ENCODE measurements around the gene NFS1. TPM values are rescaled to one million over a fixed set of nuclear protein-coding genes. Genes with fewer than 3 reads are reported as not detected.

The NFS1 gene
- total RNA-seq, 2 donors from 2014 or later = 41.2 to 56.7 TPM

- peaks cover 7 to 14% of the 10 kb centered on the region in 2 donors for H3K36me3 ChIP-seq
Measured at GRCh38 chr20:35699957-35700624, 939 bp upstream of the NFS1 start.

GRCh38 chr20:35698298-35699126, 640 bp downstream of the NFS1 start:
- TF ChIP-seq CTCF (IDR thresholded peaks at IDR 0.05) (no peak), POLR2AphosphoS5 (IDR thresholded peaks at IDR 0.05) (no peak), POLR2A (IDR thresholded peaks at IDR 0.05) (no peak)
- 5% methylated on average over 28 of the region's 37 CpGs for WGBS
- Histone ChIP-seq H3K36me3 (peaks cover 0 to 9% of the 10 kb centered on the region in 2 donors), H3K4me1 (replicated peaks) (no peaks in the 10 kb centered on the region), H3K4me3 (peak overlapping the region; percentile 78 to 92), H3K27ac (peak overlapping the region; percentile 84 to 85), H3K9me3 (no peaks in the 10 kb centered on the region), H3K27me3 (replicated peaks; ENCODE audit: insufficient read depth) (no peaks in the 10 kb centered on the region)
- DNase-seq (ENCODE audit: low spot score) = peak; percentile 10
- intact Hi-C loops (cut with DNase I) = loop anchor here (5.0 to 10.0 kb wide), 2 partner anchors 96 to 234 kb away; no protein-coding TSS in a partner anchor

More at GRCh38 chr20:35699957-35700624, 939 bp upstream of the NFS1 start:
- no peaks in the 10 kb centered on the region for H3K4me1 ChIP-seq (replicated peaks)
- WGBS = 14% methylated on average over 6 of the region's 6 CpGs
- intact Hi-C loops (cut with DNase I) = loop anchor here (5.0 to 10.0 kb wide), 2 partner anchors 98 to 235 kb away; no protein-coding TSS in a partner anchor
- peak overlapping the region; percentile 84 to 85 for H3K27ac ChIP-seq
- TF ChIP-seq CTCF (IDR thresholded peaks at IDR 0.05) (no peak), POLR2A (IDR thresholded peaks at IDR 0.05) (no peak), POLR2AphosphoS5 (IDR thresholded peaks at IDR 0.05) (no peak)
- peak overlapping the region; percentile 78 to 92 for H3K4me3 ChIP-seq
- DNase-seq (ENCODE audit: low spot score) = no peak
- H3K27me3 ChIP-seq (replicated peaks; ENCODE audit: insufficient read depth) = no peaks in the 10 kb centered on the region
- no peaks in the 10 kb centered on the region for H3K9me3 ChIP-seq

GRCh38 chr20:35697696-35698297, 1.4 kb downstream of the NFS1 start:
- intact Hi-C loops (cut with DNase I) = loop anchor here (5.0 to 10.0 kb wide), 2 partner anchors 95 to 233 kb away; no protein-coding TSS in a partner anchor
- TF ChIP-seq POLR2A (IDR thresholded peaks at IDR 0.05) (no peak), CTCF (IDR thresholded peaks at IDR 0.05) (no peak), POLR2AphosphoS5 (IDR thresholded peaks at IDR 0.05) (no peak)
- Histone ChIP-seq H3K27me3 (replicated peaks; ENCODE audit: insufficient read depth) (no peaks in the 10 kb centered on the region), H3K4me1 (replicated peaks) (no peaks in the 10 kb centered on the region), H3K9me3 (no peaks in the 10 kb centered on the region), H3K4me3 (peak overlapping the region in 1 of 2 donors; percentile 78), H3K27ac (no peak overlapping the region), H3K36me3 (peaks cover 0 to 9% of the 10 kb centered on the region in 2 donors)
- DNase-seq (ENCODE audit: low spot score) = no peak
- WGBS = 60% methylated on average over 9 of the region's 9 CpGs

GRCh38 chr20:35695978-35696377, 3.2 kb downstream of the NFS1 start:
- no peaks in the 10 kb centered on the region for H3K4me1 ChIP-seq (replicated peaks)
- no peak overlapping the region for H3K27ac ChIP-seq
- H3K36me3 ChIP-seq = peaks cover 0 to 9% of the 10 kb centered on the region in 2 donors
- no peak for DNase-seq (ENCODE audit: low spot score)
- H3K4me3 ChIP-seq = no peak overlapping the region
- no peaks in the 10 kb centered on the region for H3K27me3 ChIP-seq (replicated peaks; ENCODE audit: insufficient read depth)
- TF ChIP-seq CTCF (IDR thresholded peaks at IDR 0.05) = no peak
- TF ChIP-seq POLR2AphosphoS5 (IDR thresholded peaks at IDR 0.05) = no peak
- TF ChIP-seq POLR2A (IDR thresholded peaks at IDR 0.05) = no peak
- intact Hi-C loops (cut with DNase I) = loop anchor here (5.0 to 10.0 kb wide), 2 partner anchors 94 to 231 kb away; no protein-coding TSS in a partner anchor
- no peaks in the 10 kb centered on the region for H3K9me3 ChIP-seq
- WGBS = 84% methylated on average over 4 of the region's 4 CpGs

All from prostate gland (tissue), 2 donors.